WTC11 (cell line): ENCODE data around the gene FBXO45. TPM values are rescaled to one million over a fixed set of nuclear protein-coding genes. Genes with fewer than 3 reads are reported as not detected.
A peak's percentile ranks its signal among the peaks of the same experiment; 100 is the strongest.

Source experiments
- ATAC-seq: fragments of 200-7000 bp; cut with Tn5 transposase; 2 replicates; pipeline ENCODE4 v1.10.0; 2021; ENCODE audit warnings: mild to moderate bottlenecking, moderate library complexity
- CTCF ChIA-PET: fragments of 300-600 bp; sonication (Branson Sonifier 250); formaldehyde crosslinking; loops from one replicate; lab custom pipeline; 2021; ENCODE audit warnings: antibody characterized with exemption; lab: Charles Lee
- POLR2A ChIA-PET: fragments of 350-600 bp; sonication (Branson Sonifier 250); formaldehyde crosslinking; loops from one replicate; lab custom pipeline; 2021; ENCODE audit warnings: antibody characterized with exemption; lab: Charles Lee
- DNase-seq: peaks from one replicate; pipeline ENCODE4 v3.0.0; 2021; ENCODE audit warnings: low spot score
- H3K27ac Mint-ChIP-seq: 2 replicates; pipeline ENCODE4 v1.8.0; 2021; ENCODE audit warnings: mixed read lengths
- H3K27me3 Mint-ChIP-seq: 2 replicates; pipeline ENCODE4 v1.8.0; 2021; ENCODE audit warnings: low read depth, mild to moderate bottlenecking, moderate library complexity, mixed read lengths
- H3K36me3 Mint-ChIP-seq: 2 replicates; pipeline ENCODE4 v1.8.0; 2021; ENCODE audit warnings: mixed read lengths
- H3K4me1 Mint-ChIP-seq: 2 replicates; pipeline ENCODE4 v1.8.0; 2022; ENCODE audit warnings: mixed read lengths
- H3K4me3 Mint-ChIP-seq: 2 replicates; pipeline ENCODE4 v1.8.0; 2021; ENCODE audit warnings: mild to moderate bottlenecking, moderate library complexity, mixed read lengths
- H3K9me3 Mint-ChIP-seq: 2 replicates; pipeline ENCODE4 v1.8.0; 2021; ENCODE audit warnings: mixed read lengths
- AFF4 ChIP-seq: sonication (generic); formaldehyde crosslinking; IDR thresholded peaks from 2 replicates; pipeline ENCODE4 v1.8.1; 2023; ENCODE audit warnings: mild to moderate bottlenecking, missing genetic modification reagents, borderline replicate concordance
- CREB1 ChIP-seq: sonication (generic); formaldehyde crosslinking; IDR thresholded peaks from 2 replicates; pipeline ENCODE4 v1.8.0; 2023; ENCODE audit warnings: mild to moderate bottlenecking, missing genetic modification reagents
- EMX1 ChIP-seq: fragments of 250-450 bp; sonication (Bioruptor Pico); IDR thresholded peaks from 2 replicates; pipeline ENCODE4 v1.8.0; 2021; ENCODE audit warnings: mild to moderate bottlenecking
- GRHL2 ChIP-seq: fragments of 250-450 bp; sonication (Bioruptor Pico); IDR thresholded peaks from 2 replicates; pipeline ENCODE4 v1.8.0; 2022; ENCODE audit warnings: mild to moderate bottlenecking, moderate library complexity; ENCODE audit not compliant: insufficient replicate concordance, severe bottlenecking
- GTF2I ChIP-seq: fragments of 250-450 bp; sonication (Bioruptor Pico); conservative IDR thresholded peaks from 2 replicates; pipeline ENCODE4 v1.4.0; 2021; ENCODE audit warnings: mild to moderate bottlenecking
- IRF1 ChIP-seq: sonication (generic); formaldehyde crosslinking; IDR thresholded peaks from 2 replicates; pipeline ENCODE4 v1.8.0; 2023; ENCODE audit warnings: missing genetic modification reagents
- KAT7 ChIP-seq: sonication (generic); formaldehyde crosslinking; IDR thresholded peaks from 2 replicates; pipeline ENCODE4 v1.8.1; 2023; ENCODE audit warnings: missing genetic modification reagents, mild to moderate bottlenecking, borderline replicate concordance
- NR1H2 ChIP-seq: sonication (generic); formaldehyde crosslinking; IDR thresholded peaks from 2 replicates; pipeline ENCODE4 v1.9.0; 2021; ENCODE audit warnings: mild to moderate bottlenecking, moderate library complexity, missing genetic modification reagents
- OVOL2 ChIP-seq: fragments of 250-450 bp; sonication (Bioruptor Pico); IDR thresholded peaks from 2 replicates; pipeline ENCODE4 v1.9.0; 2021; ENCODE audit warnings: mild to moderate bottlenecking, borderline replicate concordance
- RELA ChIP-seq: sonication (generic); formaldehyde crosslinking; IDR thresholded peaks from 2 replicates; pipeline ENCODE4 v1.8.1; 2022; ENCODE audit warnings: missing genetic modification reagents, mild to moderate bottlenecking, borderline replicate concordance
- SMAD4 ChIP-seq: sonication (generic); formaldehyde crosslinking; IDR thresholded peaks from 2 replicates; pipeline ENCODE4 v1.8.0; 2022; ENCODE audit warnings: mild to moderate bottlenecking, missing genetic modification reagents
- TEAD1 ChIP-seq: sonication (generic); formaldehyde crosslinking; IDR thresholded peaks from 2 replicates; pipeline ENCODE4 v1.8.0; 2022; ENCODE audit warnings: mild to moderate bottlenecking, missing genetic modification reagents
- ZBTB43 ChIP-seq: sonication (generic); formaldehyde crosslinking; IDR thresholded peaks from 2 replicates; pipeline ENCODE4 v1.8.1; 2023; ENCODE audit warnings: mild to moderate bottlenecking, missing genetic modification reagents
- ZNF138 ChIP-seq: sonication (generic); formaldehyde crosslinking; conservative IDR thresholded peaks from 2 replicates; pipeline ENCODE4 v1.8.1; 2022; ENCODE audit warnings: mild to moderate bottlenecking, moderate library complexity, missing genetic modification reagents
- ZNF263 ChIP-seq: sonication (generic); formaldehyde crosslinking; IDR thresholded peaks from 2 replicates; pipeline ENCODE4 v1.8.1; 2022; ENCODE audit warnings: low read depth, mild to moderate bottlenecking, moderate library complexity, missing genetic modification reagents
- ZNF512 ChIP-seq: sonication (generic); formaldehyde crosslinking; IDR thresholded peaks from 2 replicates; pipeline ENCODE4 v1.8.1; 2022; ENCODE audit warnings: missing genetic modification reagents, borderline replicate concordance
- total RNA-seq: library from RNA; stranded (reverse); gene quantifications from 3 replicates; pipeline ENCODE4 v1.2.3, GENCODE V29; 2021
- TF ChIP-seq, protein P1 (sequence below): sonication (generic); formaldehyde crosslinking; IDR thresholded peaks from 2 replicates; pipeline ENCODE4 v1.8.0; 2023; ENCODE audit warnings: missing genetic modification reagents, mild to moderate bottlenecking, borderline replicate concordance
- TF ChIP-seq, protein P2 (sequence below): sonication (generic); formaldehyde crosslinking; IDR thresholded peaks from 2 replicates; pipeline ENCODE4 v1.8.0; 2022; ENCODE audit warnings: mild to moderate bottlenecking, missing genetic modification reagents
- TF ChIP-seq, protein P3 (sequence below): fragments of 250-450 bp; sonication (Bioruptor Pico); IDR thresholded peaks from 2 replicates; pipeline ENCODE4 v1.9.0; 2021; ENCODE audit warnings: moderate library complexity, mild to moderate bottlenecking, inconsistent platforms, borderline replicate concordance
- TF ChIP-seq, protein P4 (sequence below): sonication (generic); formaldehyde crosslinking; IDR thresholded peaks from 2 replicates; pipeline ENCODE4 v1.8.1; 2022; ENCODE audit warnings: low read depth, missing genetic modification reagents, borderline replicate concordance

The FBXO45 gene
- total RNA-seq, 1 experiment from 2014 or later: 15.4 TPM

- TF ChIP-seq NR1H2 (CRISPR knock-in tag) (no peak), ZBTB43 (CRISPR knock-in tag) (no peak), IRF1 (CRISPR knock-in tag) (no peak), SMAD4 (CRISPR knock-in tag) (no peak), GRHL2 (CRISPR knock-in tag) (no peak), ZNF138 (CRISPR knock-in tag) (no peak), AFF4 (CRISPR knock-in tag) (no peak)
- TF ChIP-seq, protein P1, sequence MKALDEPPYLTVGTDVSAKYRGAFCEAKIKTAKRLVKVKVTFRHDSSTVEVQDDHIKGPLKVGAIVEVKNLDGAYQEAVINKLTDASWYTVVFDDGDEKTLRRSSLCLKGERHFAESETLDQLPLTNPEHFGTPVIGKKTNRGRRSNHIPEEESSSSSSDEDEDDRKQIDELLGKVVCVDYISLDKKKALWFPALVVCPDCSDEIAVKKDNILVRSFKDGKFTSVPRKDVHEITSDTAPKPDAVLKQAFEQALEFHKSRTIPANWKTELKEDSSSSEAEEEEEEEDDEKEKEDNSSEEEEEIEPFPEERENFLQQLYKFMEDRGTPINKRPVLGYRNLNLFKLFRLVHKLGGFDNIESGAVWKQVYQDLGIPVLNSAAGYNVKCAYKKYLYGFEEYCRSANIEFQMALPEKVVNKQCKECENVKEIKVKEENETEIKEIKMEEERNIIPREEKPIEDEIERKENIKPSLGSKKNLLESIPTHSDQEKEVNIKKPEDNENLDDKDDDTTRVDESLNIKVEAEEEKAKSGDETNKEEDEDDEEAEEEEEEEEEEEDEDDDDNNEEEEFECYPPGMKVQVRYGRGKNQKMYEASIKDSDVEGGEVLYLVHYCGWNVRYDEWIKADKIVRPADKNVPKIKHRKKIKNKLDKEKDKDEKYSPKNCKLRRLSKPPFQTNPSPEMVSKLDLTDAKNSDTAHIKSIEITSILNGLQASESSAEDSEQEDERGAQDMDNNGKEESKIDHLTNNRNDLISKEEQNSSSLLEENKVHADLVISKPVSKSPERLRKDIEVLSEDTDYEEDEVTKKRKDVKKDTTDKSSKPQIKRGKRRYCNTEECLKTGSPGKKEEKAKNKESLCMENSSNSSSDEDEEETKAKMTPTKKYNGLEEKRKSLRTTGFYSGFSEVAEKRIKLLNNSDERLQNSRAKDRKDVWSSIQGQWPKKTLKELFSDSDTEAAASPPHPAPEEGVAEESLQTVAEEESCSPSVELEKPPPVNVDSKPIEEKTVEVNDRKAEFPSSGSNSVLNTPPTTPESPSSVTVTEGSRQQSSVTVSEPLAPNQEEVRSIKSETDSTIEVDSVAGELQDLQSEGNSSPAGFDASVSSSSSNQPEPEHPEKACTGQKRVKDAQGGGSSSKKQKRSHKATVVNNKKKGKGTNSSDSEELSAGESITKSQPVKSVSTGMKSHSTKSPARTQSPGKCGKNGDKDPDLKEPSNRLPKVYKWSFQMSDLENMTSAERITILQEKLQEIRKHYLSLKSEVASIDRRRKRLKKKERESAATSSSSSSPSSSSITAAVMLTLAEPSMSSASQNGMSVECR (CRISPR knock-in tag): no peak
Observed at GRCh38 chr3:196523841-196524240, 44.6 kb upstream of the FBXO45 start (continued).

GRCh38 chr3:196524527-196524926 is 43.9 kb upstream of the FBXO45 start:
- ChIA-PET POLR2A (no interaction called here), CTCF (interaction anchor here (0.6 to 3.2 kb wide), 9 partner anchors 11 to 418 kb away, joined by 3 to 27 read pairs (median 3); partner anchors contain the start of gene NCBP2)
- Mint-ChIP-seq H3K36me3 (peaks cover 24% of the 10 kb centered on the region), H3K4me1 (0 out of 2 replicates have a peak, but pooled peaks cover 2% of the 10 kb centered on the region), H3K9me3 (peaks cover 31% of the 10 kb centered on the region), H3K4me3 (no peak overlapping the region), H3K27me3 (peaks cover 9% of the 10 kb centered on the region), H3K27ac (no peak overlapping the region)
- DNase-seq (no peak), ATAC-seq (peak; percentile 62)
- TF ChIP-seq KAT7 (no peak), CREB1 (no peak), TEAD1 (CRISPR knock-in tag) (no peak), RELA (CRISPR knock-in tag) (no peak), GTF2I (CRISPR knock-in tag) (no peak), ZNF263 (CRISPR knock-in tag) (no peak), GRHL2 (CRISPR knock-in tag) (no peak), OVOL2 (CRISPR knock-in tag) (no peak), ZNF512 (no peak), EMX1 (CRISPR knock-in tag) (no peak)
- TF ChIP-seq, protein P2, sequence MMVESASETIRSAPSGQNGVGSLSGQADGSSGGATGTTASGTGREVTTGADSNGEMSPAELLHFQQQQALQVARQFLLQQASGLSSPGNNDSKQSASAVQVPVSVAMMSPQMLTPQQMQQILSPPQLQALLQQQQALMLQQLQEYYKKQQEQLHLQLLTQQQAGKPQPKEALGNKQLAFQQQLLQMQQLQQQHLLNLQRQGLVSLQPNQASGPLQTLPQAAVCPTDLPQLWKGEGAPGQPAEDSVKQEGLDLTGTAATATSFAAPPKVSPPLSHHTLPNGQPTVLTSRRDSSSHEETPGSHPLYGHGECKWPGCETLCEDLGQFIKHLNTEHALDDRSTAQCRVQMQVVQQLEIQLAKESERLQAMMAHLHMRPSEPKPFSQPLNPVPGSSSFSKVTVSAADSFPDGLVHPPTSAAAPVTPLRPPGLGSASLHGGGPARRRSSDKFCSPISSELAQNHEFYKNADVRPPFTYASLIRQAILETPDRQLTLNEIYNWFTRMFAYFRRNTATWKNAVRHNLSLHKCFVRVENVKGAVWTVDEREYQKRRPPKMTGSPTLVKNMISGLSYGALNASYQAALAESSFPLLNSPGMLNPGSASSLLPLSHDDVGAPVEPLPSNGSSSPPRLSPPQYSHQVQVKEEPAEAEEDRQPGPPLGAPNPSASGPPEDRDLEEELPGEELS: no peak
- TF ChIP-seq, protein P3, sequence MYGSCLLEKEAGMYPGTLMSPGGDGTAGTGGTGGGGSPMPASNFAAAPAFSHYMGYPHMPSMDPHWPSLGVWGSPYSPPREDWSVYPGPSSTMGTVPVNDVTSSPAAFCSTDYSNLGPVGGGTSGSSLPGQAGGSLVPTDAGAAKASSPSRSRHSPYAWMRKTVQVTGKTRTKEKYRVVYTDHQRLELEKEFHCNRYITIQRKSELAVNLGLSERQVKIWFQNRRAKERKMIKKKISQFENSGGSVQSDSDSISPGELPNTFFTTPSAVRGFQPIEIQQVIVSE (CRISPR knock-in tag): no peak
- TF ChIP-seq, protein P4, sequence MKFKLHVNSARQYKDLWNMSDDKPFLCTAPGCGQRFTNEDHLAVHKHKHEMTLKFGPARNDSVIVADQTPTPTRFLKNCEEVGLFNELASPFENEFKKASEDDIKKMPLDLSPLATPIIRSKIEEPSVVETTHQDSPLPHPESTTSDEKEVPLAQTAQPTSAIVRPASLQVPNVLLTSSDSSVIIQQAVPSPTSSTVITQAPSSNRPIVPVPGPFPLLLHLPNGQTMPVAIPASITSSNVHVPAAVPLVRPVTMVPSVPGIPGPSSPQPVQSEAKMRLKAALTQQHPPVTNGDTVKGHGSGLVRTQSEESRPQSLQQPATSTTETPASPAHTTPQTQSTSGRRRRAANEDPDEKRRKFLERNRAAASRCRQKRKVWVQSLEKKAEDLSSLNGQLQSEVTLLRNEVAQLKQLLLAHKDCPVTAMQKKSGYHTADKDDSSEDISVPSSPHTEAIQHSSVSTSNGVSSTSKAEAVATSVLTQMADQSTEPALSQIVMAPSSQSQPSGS (CRISPR knock-in tag): no peak
